Measurements from ENCODE around the gene KRTAP5-9. TPM values are rescaled to one million over a fixed set of nuclear protein-coding genes. Genes with fewer than 3 reads are reported as not detected.
"Not testable (repeated sequence)": the region's sequence is repeated elsewhere in the genome, so short reads cannot be mapped to it uniquely, and the experiment has no call there.

The KRTAP5-9 gene
- total RNA-seq, 1 experiment from 2014 or later: not detected

GRCh38 chr11:71563406-71563805 is 15.2 kb downstream of the KRTAP5-9 start:
- Histone ChIP-seq H3K4me3 (no peak overlapping the region), H3K36me3 (no peaks in the 10 kb centered on the region), H3K9me3 (replicated peaks) (no peaks in the 10 kb centered on the region), H3K4me1 (no peaks in the 10 kb centered on the region), H3K27me3 (no peaks in the 10 kb centered on the region), H3K27ac (no peak overlapping the region)
- DNase-seq: peak; percentile 22 to 48

GRCh38 chr11:71564430-71564829 is 16.2 kb downstream of the KRTAP5-9 start:
- no peak for DNase-seq
- no peak overlapping the region for H3K4me3 ChIP-seq
- H3K27ac ChIP-seq: no peak overlapping the region
- H3K9me3 ChIP-seq (replicated peaks): no peaks in the 10 kb centered on the region
- no peaks in the 10 kb centered on the region for H3K4me1 ChIP-seq
- H3K36me3 ChIP-seq: no peaks in the 10 kb centered on the region
- no peaks in the 10 kb centered on the region for H3K27me3 ChIP-seq

- H3K9me3 ChIP-seq (replicated peaks): no peaks in the 10 kb centered on the region
- H3K4me3 ChIP-seq: no peak within 1 kb of the TSS
- no peaks in the 10 kb centered on the region for H3K27me3 ChIP-seq
- no peaks in the 10 kb centered on the region for H3K4me1 ChIP-seq
- no peak for DNase-seq
- no peak within 1 kb of the TSS for H3K27ac ChIP-seq
- no peaks in the 10 kb centered on the region for H3K36me3 ChIP-seq
Measured at GRCh38 chr11:71565263-71565662, 17.0 kb downstream of the KRTAP5-9 start, which contains the start of gene KRTAP5-10. Gene KRTAP5-10 (plus strand): TSS chr11:71565563. CDS start chr11:71565588, 25 bp downstream.

- Histone ChIP-seq H3K9me3 (replicated peaks) (no peaks in the 10 kb centered on the region), H3K4me1 (no peaks in the 10 kb centered on the region), H3K27me3 (no peaks in the 10 kb centered on the region), H3K4me3 (no peak overlapping the region), H3K27ac (no peak overlapping the region), H3K36me3 (no peaks in the 10 kb centered on the region)
- no peak for DNase-seq
Measured at GRCh38 chr11:71566081-71566620, 17.9 kb downstream of the KRTAP5-9 start.

- not testable (repeated sequence) for H3K27me3 ChIP-seq; H3K9me3 ChIP-seq (replicated peaks); H3K4me1 ChIP-seq; H3K4me3 ChIP-seq; H3K36me3 ChIP-seq; DNase-seq; H3K27ac ChIP-seq
Measured at GRCh38 chr11:71566626-71567599, 18.7 kb downstream of the KRTAP5-9 start.

- H3K27me3 ChIP-seq; H3K36me3 ChIP-seq; H3K4me1 ChIP-seq; DNase-seq; H3K4me3 ChIP-seq; H3K27ac ChIP-seq; H3K9me3 ChIP-seq (replicated peaks): not testable (repeated sequence)
Measured at GRCh38 chr11:71567633-71568032, 19.4 kb downstream of the KRTAP5-9 start.

GRCh38 chr11:71568704-71569349 is 20.6 kb downstream of the KRTAP5-9 start:
- no peak overlapping the region for H3K27ac ChIP-seq
- H3K4me1 ChIP-seq: no peaks in the 10 kb centered on the region
- H3K36me3 ChIP-seq: no peaks in the 10 kb centered on the region
- H3K27me3 ChIP-seq: peaks cover 4% of the 10 kb centered on the region; the same call in 1 of the 2 replicates
- no peak for DNase-seq
- no peak overlapping the region for H3K4me3 ChIP-seq
- no peaks in the 10 kb centered on the region for H3K9me3 ChIP-seq (replicated peaks)

- H3K4me3 ChIP-seq; H3K27ac ChIP-seq; H3K36me3 ChIP-seq; DNase-seq; H3K9me3 ChIP-seq (replicated peaks); H3K27me3 ChIP-seq; H3K4me1 ChIP-seq: not testable (repeated sequence)
Measured at GRCh38 chr11:71571101-71571850, 23.1 kb downstream of the KRTAP5-9 start.

GRCh38 chr11:71572811-71573210 is 24.6 kb downstream of the KRTAP5-9 start:
- H3K36me3 ChIP-seq: no peaks in the 10 kb centered on the region
- H3K27ac ChIP-seq: no peak overlapping the region
- H3K4me3 ChIP-seq: no peak overlapping the region
- no peak for DNase-seq
- no peaks in the 10 kb centered on the region for H3K4me1 ChIP-seq
- H3K27me3 ChIP-seq: peaks cover 4% of the 10 kb centered on the region; the same call in 1 of the 2 replicates
- H3K9me3 ChIP-seq (replicated peaks): no peaks in the 10 kb centered on the region

- Histone ChIP-seq H3K27ac (no peak overlapping the region), H3K4me1 (no peaks in the 10 kb centered on the region), H3K27me3 (peaks cover 4% of the 10 kb centered on the region; the same call in 1 of the 2 replicates), H3K4me3 (no peak overlapping the region), H3K9me3 (replicated peaks) (no peaks in the 10 kb centered on the region), H3K36me3 (no peaks in the 10 kb centered on the region)
- DNase-seq: no peak
Measured at GRCh38 chr11:71574418-71574817, 26.2 kb downstream of the KRTAP5-9 start.

GRCh38 chr11:71575723-71576424 is 27.7 kb downstream of the KRTAP5-9 start:
- Histone ChIP-seq H3K4me1 (no peaks in the 10 kb centered on the region), H3K27ac (no peak overlapping the region), H3K4me3 (no peak overlapping the region), H3K36me3 (no peaks in the 10 kb centered on the region), H3K27me3 (peaks cover 4% of the 10 kb centered on the region; the same call in 1 of the 2 replicates), H3K9me3 (replicated peaks) (no peaks in the 10 kb centered on the region)
- DNase-seq: no peak

GRCh38 chr11:71576688-71577465 is 28.7 kb downstream of the KRTAP5-9 start:
- not testable (repeated sequence) for H3K27ac ChIP-seq; H3K4me3 ChIP-seq; H3K27me3 ChIP-seq; H3K9me3 ChIP-seq (replicated peaks); H3K36me3 ChIP-seq; DNase-seq; H3K4me1 ChIP-seq

- Histone ChIP-seq H3K27ac (no peak overlapping the region), H3K4me1 (no peaks in the 10 kb centered on the region), H3K9me3 (replicated peaks) (no peaks in the 10 kb centered on the region), H3K36me3 (no peaks in the 10 kb centered on the region), H3K4me3 (no peak overlapping the region), H3K27me3 (peaks cover 4% of the 10 kb centered on the region; the same call in 1 of the 2 replicates)
- DNase-seq: no peak
Measured at GRCh38 chr11:71577469-71578004, 29.3 kb downstream of the KRTAP5-9 start.
